Vagina (tissue), 2 donors: ENCODE results near the gene TNFAIP8L3. TPM values are rescaled to one million over a fixed set of nuclear protein-coding genes. Genes with fewer than 3 reads are reported as not detected.

Experiments
- DNase-seq, 2 donors: peaks; one replicate each; pipeline ENCODE4 v3.0.0-alpha.2; 2017; ENCODE audit errors: extremely low spot score in 2 of 2
- H3K27ac ChIP-seq: fragments of 200-600 bp; sonication (generic); one replicate; pipeline ENCODE4 v1.5.1; 2019
- H3K27me3 ChIP-seq: fragments of 200-600 bp; sonication (generic); one replicate; pipeline ENCODE4 v1.5.1; 2019
- H3K36me3 ChIP-seq, 2 donors: fragments of 200-600 bp; sonication (generic); one replicate each; pipeline ENCODE4 v1.5.1; 2017 to 2019
- H3K4me1 ChIP-seq: fragments of 200-600 bp; sonication (generic); one replicate; pipeline ENCODE4 v1.5.1; 2019
- H3K4me3 ChIP-seq, 2 donors: fragments of 200-600 bp; sonication (generic); 1 replicate in 1 of 2; 2 replicates in 1 of 2; pipeline ENCODE4 v1.5.1; 2016 to 2019
- H3K9me3 ChIP-seq: fragments of 200-600 bp; sonication (generic); one replicate; pipeline ENCODE4 v1.5.1; 2019
- CTCF ChIP-seq, 3 experiments: fragments of 450-650 bp in 2 of 3; fragments of 200-600 bp in 1 of 3; sonication (generic) in 1 of 3; IDR thresholded peaks; one replicate each; pipeline ENCODE4 v1.5.1; 2017 to 2019; ENCODE audit warnings: antibody characterized with exemption in 3 of 3, mild to moderate bottlenecking in 2 of 3, moderate library complexity in 2 of 3
- POLR2A ChIP-seq, 2 donors: fragments of 450-650 bp; IDR thresholded peaks; one replicate each; pipeline ENCODE4 v1.6.1; 2017; ENCODE audit warnings: antibody characterized with exemption in 2 of 2, mild to moderate bottlenecking in 2 of 2, moderate library complexity in 2 of 2
- POLR2AphosphoS5 ChIP-seq, 2 donors: sonication (generic); formaldehyde crosslinking; IDR thresholded peaks; one replicate each; pipeline ENCODE4 v1.9.0; 2017; ENCODE audit warnings: antibody characterized with exemption in 2 of 2, mild to moderate bottlenecking in 2 of 2, low read depth in 1 of 2; ENCODE audit not compliant: insufficient read depth in 1 of 2
- intact Hi-C: fragments of 100-400 bp; cut with DNase I; formaldehyde crosslinking; loops from one replicate; pipeline ENCODE4 v1.15.1; 2023
- total RNA-seq: library from RNA; depleted of rRNA; stranded (reverse); fragments of >200 nt; gene quantifications from one replicate; pipeline ENCODE4 v1.2.3, GENCODE V29; 2016

The TNFAIP8L3 gene
- total RNA-seq, 1 donor from 2014 or later = 21.9 TPM

- peaks cover 11% of the 10 kb centered on the region for H3K4me1 ChIP-seq
- TF ChIP-seq POLR2A (IDR thresholded peaks at IDR 0.05) (no peak), POLR2AphosphoS5 (IDR thresholded peaks at IDR 0.05; ENCODE audit: insufficient read depth in 1 of 2, low read depth in 1 of 2) (no peak), CTCF (IDR thresholded peaks at IDR 0.05) (no peak)
- DNase-seq = no peak
- H3K4me3 ChIP-seq = no peak overlapping the region
- H3K27ac ChIP-seq = no peak overlapping the region
- no peaks in the 10 kb centered on the region for H3K9me3 ChIP-seq
- H3K27me3 ChIP-seq = no peaks in the 10 kb centered on the region
- intact Hi-C loops = no loop called here
- no peaks in the 10 kb centered on the region for H3K36me3 ChIP-seq
Observed at GRCh38 chr15:51137024-51137423, 42.3 kb upstream of the TNFAIP8L3 start.

GRCh38 chr15:51135276-51135675 is 40.6 kb upstream of the TNFAIP8L3 start:
- no peaks in the 10 kb centered on the region for H3K36me3 ChIP-seq
- no peak overlapping the region for H3K27ac ChIP-seq
- H3K4me3 ChIP-seq = no peak overlapping the region
- H3K27me3 ChIP-seq = no peaks in the 10 kb centered on the region
- H3K9me3 ChIP-seq = no peaks in the 10 kb centered on the region
- TF ChIP-seq CTCF (IDR thresholded peaks at IDR 0.05) = no peak
- TF ChIP-seq POLR2A (IDR thresholded peaks at IDR 0.05) = no peak
- TF ChIP-seq POLR2AphosphoS5 (IDR thresholded peaks at IDR 0.05; ENCODE audit: insufficient read depth in 1 of 2, low read depth in 1 of 2) = no peak
- DNase-seq = no peak
- peaks cover 11% of the 10 kb centered on the region for H3K4me1 ChIP-seq
- intact Hi-C loops = no loop called here

- intact Hi-C loops = no loop called here
- no peak for TF ChIP-seq POLR2AphosphoS5 (IDR thresholded peaks at IDR 0.05; ENCODE audit: insufficient read depth in 1 of 2, low read depth in 1 of 2)
- TF ChIP-seq POLR2A (IDR thresholded peaks at IDR 0.05) = no peak
- no peak for TF ChIP-seq CTCF (IDR thresholded peaks at IDR 0.05)
- no peaks in the 10 kb centered on the region for H3K27me3 ChIP-seq
- H3K4me3 ChIP-seq = no peak overlapping the region
- no peak overlapping the region for H3K27ac ChIP-seq
- H3K36me3 ChIP-seq = no peaks in the 10 kb centered on the region
- H3K9me3 ChIP-seq = no peaks in the 10 kb centered on the region
- DNase-seq = no peak
- peaks cover 13% of the 10 kb centered on the region for H3K4me1 ChIP-seq
Observed at GRCh38 chr15:51134416-51135199, 39.9 kb upstream of the TNFAIP8L3 start.

- Histone ChIP-seq H3K4me1 (peaks cover 15% of the 10 kb centered on the region), H3K4me3 (no peak overlapping the region), H3K27ac (peak overlapping the region; percentile 36), H3K27me3 (no peaks in the 10 kb centered on the region), H3K36me3 (no peaks in the 10 kb centered on the region), H3K9me3 (no peaks in the 10 kb centered on the region)
- TF ChIP-seq POLR2AphosphoS5 (IDR thresholded peaks at IDR 0.05; ENCODE audit: insufficient read depth in 1 of 2, low read depth in 1 of 2) = no peak
- no peak for TF ChIP-seq POLR2A (IDR thresholded peaks at IDR 0.05)
- TF ChIP-seq CTCF (IDR thresholded peaks at IDR 0.05) = no peak
- intact Hi-C loops = no loop called here
- no peak for DNase-seq
Observed at GRCh38 chr15:51133140-51133765, 38.5 kb upstream of the TNFAIP8L3 start.
